HG03460 (cell line): ENCODE measurements around the gene RSRC1.
A peak's percentile ranks its signal among the peaks of the same experiment; 100 is the strongest.
"Not testable (repeated sequence)": the region's sequence is repeated elsewhere in the genome, so short reads cannot be mapped to it uniquely, and the experiment has no call there.

Experiments used
- ATAC-seq: cut with Tn5 transposase; IDR thresholded peaks from one replicate; pipeline ENCODE4 v1.9.1; 2021; ENCODE audit not compliant: unreplicated experiment

Gene RSRC1

DNA sequence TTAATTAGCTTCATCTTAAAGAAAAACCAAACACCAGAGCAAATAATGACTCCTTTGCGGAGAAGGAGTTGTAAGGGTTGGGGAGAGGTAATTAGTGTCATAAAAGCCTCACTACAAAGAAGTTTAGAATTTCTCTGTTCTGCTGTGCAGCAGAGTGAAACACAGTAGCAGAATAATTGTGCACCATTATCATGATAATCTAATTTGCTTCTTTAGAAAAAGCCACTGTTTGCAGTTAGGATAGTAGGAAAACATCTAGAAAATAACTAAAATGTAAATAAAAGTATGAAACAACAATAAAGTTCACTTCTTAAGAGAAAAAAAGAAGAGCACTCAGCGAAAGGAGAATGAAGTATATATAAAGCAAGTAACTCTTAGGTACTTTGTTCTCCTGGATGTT, 9.2 kb upstream of the RSRC1 start:
- no peak for ATAC-seq

DNA sequence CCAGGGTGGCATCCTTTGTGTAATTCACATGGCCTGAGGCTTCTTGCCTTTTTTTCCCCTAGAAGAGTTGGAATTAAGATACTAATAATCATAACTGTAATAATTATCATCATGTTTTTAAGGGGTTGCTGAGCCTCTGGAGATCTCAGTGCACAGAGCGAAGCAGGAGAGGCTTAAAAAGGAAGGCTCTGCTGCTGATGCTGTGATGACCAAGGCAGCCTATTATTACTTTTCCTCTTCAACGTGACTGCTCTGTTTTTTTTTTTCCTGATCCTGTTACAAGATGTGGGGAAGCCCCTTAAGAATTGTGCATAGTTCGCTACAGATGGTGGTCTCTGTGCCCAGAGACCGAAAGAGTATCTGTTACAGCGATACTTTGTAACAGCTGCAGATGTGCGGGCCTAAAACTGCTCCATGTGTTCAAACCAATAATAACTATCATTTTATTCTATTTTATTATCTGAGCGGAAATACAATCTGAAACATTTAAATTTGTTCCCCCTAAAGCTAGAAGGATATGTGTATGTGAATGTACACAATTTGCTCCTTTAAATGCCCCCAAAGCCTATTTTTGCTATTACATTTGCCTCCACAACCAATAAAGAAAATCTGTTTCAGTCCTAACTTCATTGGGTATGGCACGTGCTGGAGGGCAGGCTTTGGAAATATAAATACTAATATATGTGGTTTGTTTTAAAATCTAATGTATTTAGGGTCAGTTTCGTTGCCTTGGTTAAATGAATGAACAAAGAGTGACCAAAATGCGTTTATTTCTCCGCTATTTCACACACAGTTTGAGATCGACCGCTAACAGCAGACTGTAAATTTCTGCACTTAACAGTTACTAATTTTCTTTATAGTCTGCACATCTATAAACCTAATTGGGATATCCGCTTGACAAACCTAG, 8.3 kb upstream of the RSRC1 start:
- ATAC-seq = no peak

DNA sequence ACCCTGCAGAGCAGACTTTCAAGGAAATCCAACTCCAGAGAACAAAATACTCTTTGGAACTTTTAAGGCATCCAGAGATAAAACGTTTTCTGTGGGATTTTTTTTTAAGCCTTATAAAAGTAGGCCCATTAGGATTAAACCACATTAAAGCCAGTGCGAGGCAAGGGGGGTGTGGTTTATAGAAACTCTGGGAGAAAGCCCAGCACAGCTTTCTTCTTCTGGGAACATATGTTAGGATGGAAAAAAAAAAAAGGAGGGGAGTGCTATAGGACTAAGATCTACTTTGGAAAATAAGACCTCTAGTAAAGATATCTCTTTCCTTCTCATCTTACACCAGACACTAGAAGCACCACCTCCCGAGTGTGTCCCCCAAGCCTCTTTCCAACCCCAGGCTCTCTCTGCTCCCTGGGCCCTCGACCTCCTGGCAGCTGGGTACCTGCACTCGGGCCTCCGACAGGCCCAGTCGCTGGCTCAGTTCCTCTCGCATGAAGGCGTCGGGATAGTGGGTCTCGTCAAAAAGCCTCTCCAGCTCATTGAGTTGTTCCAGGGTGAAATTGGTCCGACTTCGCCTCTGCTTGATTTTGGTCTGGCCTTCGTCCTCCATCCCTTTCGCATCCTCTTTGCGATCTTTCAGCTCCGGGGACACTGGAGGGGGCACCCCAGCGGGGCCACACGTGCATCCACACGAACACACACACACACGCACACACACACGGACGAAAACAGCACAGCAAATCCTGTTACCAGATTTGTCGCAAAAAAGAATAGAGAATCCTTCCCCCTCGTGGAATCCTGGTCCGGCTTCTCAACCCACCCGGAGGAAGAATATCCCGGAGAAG, 7.4 kb upstream of the RSRC1 start:
- no peak for ATAC-seq

GRCh38 chr3:158103081-158103886, 6.6 kb upstream of the RSRC1 start:
- no peak for ATAC-seq

DNA sequence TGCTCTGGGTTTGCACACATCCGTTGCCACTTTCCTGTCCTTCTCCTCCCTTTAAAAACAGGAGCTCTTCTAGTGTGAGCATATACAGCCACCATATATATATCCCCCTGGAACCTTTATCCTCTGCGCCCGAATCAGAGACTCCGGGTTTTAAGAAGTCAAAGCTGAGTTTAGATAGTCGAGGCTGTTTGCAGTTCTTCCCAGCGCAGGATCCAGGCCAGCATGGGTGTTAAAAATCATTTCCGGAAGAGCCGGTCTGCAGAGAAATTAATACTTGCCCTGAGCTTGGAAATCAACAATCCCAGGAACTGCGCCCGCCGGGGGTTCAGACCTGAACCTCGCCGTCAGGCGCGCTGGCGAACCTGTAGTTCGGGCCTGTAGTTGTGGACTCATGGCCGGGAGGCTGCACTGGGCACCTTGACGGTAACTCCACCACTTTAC, 6.0 kb upstream of the RSRC1 start:
- ATAC-seq = no peak

GRCh38 chr3:158104431-158104921, 5.4 kb upstream of the RSRC1 start:
- no peak for ATAC-seq

DNA sequence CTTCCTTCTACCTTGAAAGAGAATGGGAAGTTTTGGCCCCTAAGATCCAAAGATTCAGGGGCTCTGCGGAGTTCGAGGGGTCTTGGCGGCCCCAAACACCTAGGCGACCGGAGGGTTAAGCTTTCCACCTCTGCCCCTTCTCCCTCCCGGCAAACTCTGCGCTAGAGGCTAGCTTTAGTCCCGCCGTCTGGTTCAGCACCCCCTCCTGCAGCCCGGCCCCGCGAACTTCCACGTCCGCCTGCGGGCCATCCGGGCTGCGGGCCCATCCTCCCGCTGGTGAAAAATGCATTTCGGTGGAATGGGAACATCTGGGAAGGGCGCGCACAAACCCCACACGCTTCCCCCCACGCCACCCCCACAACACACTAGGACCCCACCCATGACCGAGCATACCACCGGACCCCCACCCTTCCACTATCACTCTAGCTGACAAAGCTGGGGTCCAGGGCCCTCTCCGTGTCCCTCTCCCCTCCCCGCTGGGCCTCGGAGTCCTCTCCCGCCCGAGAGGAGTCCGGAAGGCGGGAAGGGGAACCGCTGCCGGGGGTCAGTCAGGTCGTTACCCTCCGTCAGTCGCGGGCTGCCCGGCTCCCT, 4.7 kb upstream of the RSRC1 start:
- ATAC-seq = no peak

DNA sequence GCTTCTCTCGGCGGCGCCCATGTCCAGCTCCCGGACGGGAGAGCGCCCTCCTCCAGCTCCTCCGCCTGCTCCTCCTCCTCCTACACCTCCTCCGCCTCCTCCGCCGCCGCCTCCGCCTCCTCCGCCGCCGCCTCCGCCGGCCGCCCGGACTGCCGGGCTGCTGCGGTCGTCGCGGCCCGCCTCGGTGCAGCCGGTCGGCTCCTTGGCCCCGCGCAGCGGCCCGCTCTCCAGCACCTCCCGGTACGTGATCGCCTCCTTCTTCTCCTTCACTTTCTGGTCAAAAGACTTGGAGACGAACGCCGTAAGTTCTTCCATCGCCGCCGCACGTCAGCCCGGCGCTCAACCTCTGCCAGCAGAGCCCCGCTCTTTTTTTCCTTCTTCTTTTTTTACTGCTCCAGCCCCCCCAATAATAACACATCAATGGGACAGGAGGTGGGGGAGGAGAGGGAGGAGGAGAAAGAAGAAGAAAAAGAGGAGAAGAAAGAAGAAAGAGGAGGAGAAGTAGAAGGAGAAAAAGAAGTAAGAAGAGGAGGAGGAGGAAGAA, 4.1 kb upstream of the RSRC1 start:
- no peak for ATAC-seq

GRCh38 chr3:158106766-158107471, 3.0 kb upstream of the RSRC1 start:
- ATAC-seq = no peak

GRCh38 chr3:158107605-158108444, 2.1 kb upstream of the RSRC1 start:
- no peak for ATAC-seq

GRCh38 chr3:158108445-158108985, 1.4 kb upstream of the RSRC1 start:
- no peak for ATAC-seq

DNA sequence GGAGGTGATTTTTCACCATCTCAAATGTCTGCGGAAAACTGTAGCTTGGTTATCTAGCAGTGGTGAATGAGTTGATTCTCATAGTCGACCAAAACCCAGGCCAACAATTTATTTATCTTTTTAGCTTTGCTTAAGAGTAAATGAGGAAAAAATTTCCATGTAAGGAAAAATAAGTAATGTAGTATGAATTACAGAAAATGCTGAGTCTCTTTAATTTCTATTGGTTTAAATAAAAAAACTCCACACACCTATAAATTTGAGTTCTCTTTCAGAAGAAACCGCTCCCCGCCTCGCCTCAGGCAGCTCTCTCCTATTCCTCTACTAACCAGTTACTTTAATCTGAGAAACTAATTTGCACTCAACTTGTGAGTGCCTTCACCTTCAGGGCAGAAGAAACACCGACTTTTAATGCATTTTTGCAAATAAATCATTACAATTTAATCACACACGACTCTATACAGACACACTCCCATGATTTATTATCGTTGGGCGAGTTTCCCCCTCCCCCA, 540 bp upstream of the RSRC1 start:
- ATAC-seq = peak; percentile 4

DNA sequence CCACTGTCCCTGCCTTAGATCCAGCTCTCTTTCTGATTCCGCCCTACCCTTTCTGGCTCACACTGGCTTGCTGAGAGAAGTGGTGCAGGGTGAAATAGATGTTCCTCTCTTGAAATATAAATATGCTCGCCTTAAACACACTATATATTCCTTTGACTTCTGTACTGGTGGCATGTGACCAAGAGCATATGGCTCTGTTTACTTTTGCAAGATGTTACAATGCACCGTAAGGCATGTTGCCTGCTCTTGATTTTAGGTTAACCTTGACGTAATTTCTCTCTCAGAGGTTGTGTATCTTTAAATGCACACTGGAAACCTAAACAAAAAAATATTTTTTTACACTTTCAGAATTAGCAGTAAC, 749 bp downstream of the RSRC1 start:
- ATAC-seq = no peak

- no peak for ATAC-seq
Measured at GRCh38 chr3:158111861-158112260, 2.0 kb downstream of the RSRC1 start.

DNA sequence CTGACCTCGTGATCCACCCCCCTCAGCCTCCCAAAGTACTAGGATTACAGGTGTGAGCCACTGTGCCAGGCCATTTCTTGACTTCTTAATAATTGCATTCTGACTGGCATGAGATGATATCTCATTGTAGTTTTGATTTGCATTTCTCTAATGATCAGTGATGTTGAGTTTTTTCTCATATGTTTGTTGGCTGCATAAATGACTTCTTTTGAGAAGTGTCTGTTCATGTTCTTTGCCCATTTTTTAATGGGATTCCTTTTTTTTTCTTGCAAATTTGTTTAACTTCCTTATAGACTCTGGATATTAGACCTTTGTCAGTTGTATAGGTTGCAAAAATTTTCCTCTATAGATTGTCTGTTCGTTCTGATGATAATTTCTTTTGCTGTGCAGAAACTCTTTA, 3.7 kb downstream of the RSRC1 start:
- not testable (repeated sequence) for ATAC-seq

DNA sequence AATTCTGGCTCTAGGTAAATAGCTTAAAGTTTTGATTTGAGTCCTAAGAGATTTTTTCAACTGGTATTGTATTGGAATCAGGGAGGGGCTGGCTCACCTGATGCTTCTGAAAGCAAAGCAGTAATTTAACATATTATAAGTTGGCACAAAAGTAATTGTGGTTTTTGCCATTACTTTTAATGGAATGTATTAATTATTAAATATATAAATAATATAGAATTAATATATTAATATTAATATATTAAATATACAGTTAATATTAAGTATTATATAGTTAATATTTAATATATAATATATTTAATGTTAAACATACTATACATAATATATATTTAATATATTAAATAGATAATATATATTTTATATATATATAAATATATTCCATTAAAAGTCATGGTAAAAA, 10.4 kb downstream of the RSRC1 start:
- ATAC-seq = no peak

- no peak for ATAC-seq
Measured at GRCh38 chr3:158121295-158121694, 11.4 kb downstream of the RSRC1 start.

DNA sequence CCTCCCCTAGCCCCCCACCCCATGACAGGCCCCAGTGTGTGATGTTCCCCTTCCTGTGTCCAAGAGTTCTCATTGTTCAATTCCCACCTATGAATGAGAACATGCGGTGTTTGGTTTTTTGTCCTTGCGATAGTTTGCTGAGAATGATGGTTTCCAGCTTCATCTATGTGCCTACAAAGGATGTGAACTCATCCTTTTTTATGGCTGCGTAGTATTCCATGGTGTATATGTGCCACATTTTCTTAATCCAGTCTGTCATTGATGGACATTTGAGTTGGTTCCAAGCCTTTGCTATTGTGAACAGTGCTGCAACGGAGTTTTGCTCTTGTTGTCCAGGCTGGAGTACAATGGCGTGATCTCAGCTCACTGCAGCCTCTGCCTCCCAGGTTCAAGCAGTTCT, 12.8 kb downstream of the RSRC1 start:
- ATAC-seq = not testable (repeated sequence)
